ENCODE data around the gene FMO2.

FMO2 gene

GRCh38 chr1:171185091-171185490 is at the start of gene FMO2:
Gene FMO2 (plus strand): TSS chr1:171185300. CDS start chr1:171185714, 414 bp downstream.
- ATAC-seq: no peak

GRCh38 chr1:171137580-171137979 is 47.5 kb upstream of the FMO2 start:
- no peak for ATAC-seq
- TF ChIP-seq TCF4 (CRISPR knock-in tag; IDR thresholded peaks at IDR 0.05; ENCODE audit: borderline replicate concordance) (no peak), OSR1 (CRISPR knock-in tag; IDR thresholded peaks at IDR 0.05) (no peak), ZNF70 (CRISPR knock-in tag; IDR thresholded peaks at IDR 0.05) (no peak), CREB5 (CRISPR knock-in tag; IDR thresholded peaks at IDR 0.05; ENCODE audit: low read depth) (no peak), ZC3H10 (CRISPR knock-in tag; IDR thresholded peaks at IDR 0.05) (no peak), RARB (CRISPR knock-in tag; IDR thresholded peaks at IDR 0.05) (no peak), ZNF565 (CRISPR knock-in tag; conservative IDR thresholded peaks at IDR 0.05; ENCODE audit: low read depth) (no peak), ISL1 (CRISPR knock-in tag; IDR thresholded peaks at IDR 0.05) (no peak), TOX (CRISPR knock-in tag; IDR thresholded peaks at IDR 0.05; ENCODE audit: borderline replicate concordance) (no peak), ZFP3 (CRISPR knock-in tag; IDR thresholded peaks at IDR 0.05) (no peak), CSDC2 (CRISPR knock-in tag; IDR thresholded peaks at IDR 0.05) (no peak), POU6F1 (CRISPR knock-in tag; IDR thresholded peaks at IDR 0.05; ENCODE audit: borderline replicate concordance, low read depth) (no peak)

More at GRCh38 chr1:171185091-171185490, at the start of gene FMO2:
- TF ChIP-seq ZNF8 (CRISPR knock-in tag; IDR thresholded peaks at IDR 0.05) (no peak), ZFP30 (CRISPR knock-in tag; IDR thresholded peaks at IDR 0.05) (no peak), ZFP3 (CRISPR knock-in tag; IDR thresholded peaks at IDR 0.05) (no peak), TCF4 (CRISPR knock-in tag; IDR thresholded peaks at IDR 0.05; ENCODE audit: borderline replicate concordance) (no peak), PPARA (CRISPR knock-in tag; IDR thresholded peaks at IDR 0.05; ENCODE audit: borderline replicate concordance) (no peak), POU6F1 (CRISPR knock-in tag; IDR thresholded peaks at IDR 0.05; ENCODE audit: borderline replicate concordance, low read depth) (no peak), ESRRG (CRISPR knock-in tag; IDR thresholded peaks at IDR 0.05) (no peak), CSRNP3 (CRISPR knock-in tag; IDR thresholded peaks at IDR 0.05) (no peak), CREB5 (CRISPR knock-in tag; IDR thresholded peaks at IDR 0.05; ENCODE audit: low read depth) (no peak), ZC3H10 (CRISPR knock-in tag; IDR thresholded peaks at IDR 0.05) (no peak), ISL1 (CRISPR knock-in tag; IDR thresholded peaks at IDR 0.05) (no peak)

GRCh38 chr1:171138980-171139379 is 46.1 kb upstream of the FMO2 start:
- no peak for ATAC-seq

More at GRCh38 chr1:171138980-171139379, 46.1 kb upstream of the FMO2 start:
- TF ChIP-seq ARNTL (CRISPR knock-in tag; IDR thresholded peaks at IDR 0.05; ENCODE audit: borderline replicate concordance, low read depth) (no peak), ESRRG (CRISPR knock-in tag; IDR thresholded peaks at IDR 0.05) (no peak), BACH2 (CRISPR knock-in tag; IDR thresholded peaks at IDR 0.05; ENCODE audit: borderline replicate concordance) (no peak), ZNF8 (CRISPR knock-in tag; IDR thresholded peaks at IDR 0.05) (no peak), ZC3H10 (CRISPR knock-in tag; IDR thresholded peaks at IDR 0.05) (no peak), TOX (CRISPR knock-in tag; IDR thresholded peaks at IDR 0.05; ENCODE audit: borderline replicate concordance) (no peak), ZFP30 (CRISPR knock-in tag; IDR thresholded peaks at IDR 0.05) (no peak), ZNF565 (CRISPR knock-in tag; conservative IDR thresholded peaks at IDR 0.05; ENCODE audit: low read depth) (no peak), OSR1 (CRISPR knock-in tag; IDR thresholded peaks at IDR 0.05) (no peak), CSDC2 (CRISPR knock-in tag; IDR thresholded peaks at IDR 0.05) (no peak), POU6F1 (CRISPR knock-in tag; IDR thresholded peaks at IDR 0.05; ENCODE audit: borderline replicate concordance, low read depth) (no peak), PATZ1 (CRISPR knock-in tag; IDR thresholded peaks at IDR 0.05; ENCODE audit: borderline replicate concordance) (no peak)

Data from SK-N-SH treated with all-trans-retinoic acid at 6 μM for 48 hours (cell line).